HepG2 (cell line): Measurements from ENCODE around the gene NPHS1. TPM values are rescaled to one million over a fixed set of nuclear protein-coding genes. Genes with fewer than 3 reads are reported as not detected.

Experiments
- AHDC1 ChIP-seq: sonication (generic); formaldehyde crosslinking; IDR thresholded peaks from 2 replicates; pipeline ENCODE4 v1.5.1; 2020; ENCODE audit warnings: mild to moderate bottlenecking, missing genetic modification reagents, borderline replicate concordance
- CREBL2 ChIP-seq: sonication (generic); formaldehyde crosslinking; IDR thresholded peaks from 2 replicates; pipeline ENCODE4 v1.8.1; 2023; ENCODE audit warnings: missing genetic modification reagents, mild to moderate bottlenecking, borderline replicate concordance
- CSRNP1 ChIP-seq: sonication (generic); formaldehyde crosslinking; IDR thresholded peaks from 2 replicates; pipeline ENCODE4 v1.8.1; 2023; ENCODE audit warnings: mild to moderate bottlenecking, missing genetic modification reagents
- ELF3 ChIP-seq: IDR thresholded peaks from 2 replicates; pipeline ENCODE4 v1.6.1; 2016; ENCODE audit warnings: missing genetic modification reagents, missing compliant biosample characterization
- HES4 ChIP-seq: sonication (generic); formaldehyde crosslinking; IDR thresholded peaks from 2 replicates; pipeline ENCODE4 v1.9.0; 2021; ENCODE audit warnings: mild to moderate bottlenecking, missing genetic modification reagents, borderline replicate concordance
- MLXIP ChIP-seq: sonication (generic); formaldehyde crosslinking; IDR thresholded peaks from 2 replicates; pipeline ENCODE4 v1.9.0; 2021; ENCODE audit warnings: missing genetic modification reagents, borderline replicate concordance
- NFE2L1 ChIP-seq: sonication (generic); formaldehyde crosslinking; IDR thresholded peaks from 2 replicates; pipeline ENCODE4 v1.4.0; 2020; ENCODE audit warnings: missing genetic modification reagents, mild to moderate bottlenecking, borderline replicate concordance
- NFYB ChIP-seq: sonication (generic); formaldehyde crosslinking; IDR thresholded peaks from 2 replicates; pipeline ENCODE4 v1.4.0; 2020; ENCODE audit warnings: missing genetic modification reagents
- PRDM4 ChIP-seq: sonication (generic); formaldehyde crosslinking; IDR thresholded peaks from 2 replicates; pipeline ENCODE4 v1.9.0; 2021; ENCODE audit warnings: missing genetic modification reagents, borderline replicate concordance
- SIX4 ChIP-seq: sonication (generic); formaldehyde crosslinking; IDR thresholded peaks from 2 replicates; pipeline ENCODE4 v1.4.0; 2020; ENCODE audit warnings: missing genetic modification reagents
- SP5 ChIP-seq: IDR thresholded peaks from 2 replicates; pipeline ENCODE4 v1.6.1; 2016; ENCODE audit warnings: low read depth, borderline replicate concordance
- ZNF362 ChIP-seq: sonication (generic); formaldehyde crosslinking; IDR thresholded peaks from 2 replicates; pipeline ENCODE4 v1.4.0; 2020; ENCODE audit warnings: missing genetic modification reagents, mild to moderate bottlenecking, borderline replicate concordance
- ZNF788 ChIP-seq: sonication (generic); formaldehyde crosslinking; IDR thresholded peaks from 2 replicates; pipeline ENCODE4 v1.5.0; 2020; ENCODE audit warnings: mild to moderate bottlenecking, missing genetic modification reagents, borderline replicate concordance
- polyA plus RNA-seq, 8 experiments: library from polyadenylated mRNA; depleted of rRNA in 3 of 8; stranded (reverse) in 7 of 8; unstranded in 1 of 8; fragments of >200 nt; fragmentation: Illumina TruSeq in 4 of 8; extraction: Trizol in 4 of 8; gene quantifications; 2 replicates each; pipeline versions ENCODE4 v1.2.1 to v1.2.3, GENCODE V29; 2011 to 2016; ENCODE audit warnings: low read depth in 4 of 8, missing spikeins in 1 of 8, mixed read lengths in 1 of 8; ENCODE audit not compliant: insufficient read depth in 1 of 8
- total RNA-seq, 5 experiments: library from RNA; depleted of rRNA; stranded (reverse); fragments of >200 nt; fragmentation: Illumina TruSeq; extraction: Trizol; gene quantifications; 2 replicates each; pipeline ENCODE4 v1.2.3, GENCODE V29; 2016; ENCODE audit warnings: low read depth in 1 of 5

Gene NPHS1
- total and polyA plus RNA-seq, 2 of the 13 experiments (the other 11 are each of a cell fraction or from before 2014, with no cell fraction given): not detected

- peak; percentile 84; the same call in 1 of the 2 replicates for TF ChIP-seq CSRNP1 (CRISPR knock-in tag)
- peak; percentile 70; the same call in 1 of the 2 replicates for TF ChIP-seq SIX4 (CRISPR knock-in tag)
- TF ChIP-seq SP5 (CRISPR knock-in tag): peak; percentile 74
- TF ChIP-seq NFYB (CRISPR knock-in tag): peak; percentile 51; the same call in 1 of the 2 replicates
- peak; percentile 99 for TF ChIP-seq HES4 (CRISPR knock-in tag)
- peak; percentile 49; the same call in 1 of the 2 replicates for TF ChIP-seq AHDC1 (CRISPR knock-in tag)
- TF ChIP-seq PRDM4 (CRISPR knock-in tag): peak; percentile 80; the same call in 1 of the 2 replicates
- TF ChIP-seq NFE2L1: peak; percentile 49; the same call in 1 of the 2 replicates
- TF ChIP-seq ELF3: peak; percentile 82
- peak; percentile 86 for TF ChIP-seq MLXIP (CRISPR knock-in tag)
- peak; percentile 79; the same call in 1 of the 2 replicates for TF ChIP-seq CREBL2 (CRISPR knock-in tag)
- TF ChIP-seq ZNF362 (CRISPR knock-in tag): 0 out of 2 replicates have a peak, but pooled peaks have one; percentile 25
- peak; percentile 56; the same call in 1 of the 2 replicates for TF ChIP-seq ZNF788 (CRISPR knock-in tag)
These were observed 27.5 kb upstream of the NPHS1 start (continued) for GRCh38 chr19:35879770-35880317.
